GM10248 (cell line): ENCODE measurements around the gene ANTKMT.
A peak's percentile ranks its signal among the peaks of the same experiment; 100 is the strongest.

Experiments
- CTCF ChIA-PET: fragments of 300-600 bp; sonication (Branson Sonifier 250); formaldehyde crosslinking; extraction: SDS; loops from one replicate; lab custom pipeline; 2021; ENCODE audit warnings: antibody characterized with exemption; lab: Yijun Ruan, JAX
- POLR2A ChIA-PET: fragments of 350-650 bp; sonication (Branson Sonifier 250); formaldehyde crosslinking; extraction: SDS; loops from one replicate; lab custom pipeline; 2020; ENCODE audit warnings: antibody characterized with exemption; lab: Yijun Ruan, JAX
- DNase-seq: peaks from one replicate; pipeline ENCODE4 v3.0.0; 2012; ENCODE audit errors: extremely low spot score
- CTCF ChIP-seq: IDR thresholded peaks from 2 replicates; pipeline ENCODE4 v1.5.1; 2012; ENCODE audit warnings: mild to moderate bottlenecking, low read depth; ENCODE audit errors: extremely low read depth, missing control alignments, control extremely low read depth

ANTKMT gene

GRCh38 chr16:720990-721764 is at the start of gene ANTKMT:
TSS of gene ANTKMT (plus strand) at chr16:721146. CDS start at chr16:721275, 129 bp downstream.
- POLR2A ChIA-PET: interaction anchor here (0.5 to 0.6 kb wide), 2 partner anchors 70 to 151 kb away, joined by 3 to 7 read pairs; no protein-coding TSS in a partner anchor
- CTCF ChIA-PET: interaction anchor here (1.1 to 8.0 kb wide), 10 partner anchors 9 to 63 kb away, joined by 3 to 59 read pairs (median 8); partner anchors contain the start of genes CIAO3 and MSLN
- TF ChIP-seq CTCF: no peak
- DNase-seq: peak; percentile 91

- CTCF ChIA-PET: no interaction called here
- TF ChIP-seq CTCF: no peak
- no peak for DNase-seq
- POLR2A ChIA-PET: interaction anchor here (0.6 kb wide), 2 partner anchors 42 to 1106 kb away, joined by 3 to 6 read pairs; no protein-coding TSS in a partner anchor
Observed at GRCh38 chr16:671353-672131, 49.4 kb upstream of the ANTKMT start.

- CTCF ChIA-PET: no interaction called here
- no peak for TF ChIP-seq CTCF
- POLR2A ChIA-PET: interaction anchor here (0.6 kb wide), 1 partner anchor 43 kb away, joined by 6 read pairs; no protein-coding TSS in a partner anchor
- DNase-seq: no peak
Observed at GRCh38 chr16:672371-672770, 48.6 kb upstream of the ANTKMT start.

- no peak for TF ChIP-seq CTCF
- POLR2A ChIA-PET: interaction anchor here (0.7 kb wide), 1 partner anchor 31 kb away, joined by 3 read pairs; the partner anchor contains the start of gene MCRIP2
- CTCF ChIA-PET: no interaction called here
- DNase-seq: no peak
Observed at GRCh38 chr16:672851-673250, 48.1 kb upstream of the ANTKMT start.

GRCh38 chr16:673399-673991 is 47.5 kb upstream of the ANTKMT start:
- POLR2A ChIA-PET: interaction anchor here (0.7 kb wide), 1 partner anchor 32 kb away, joined by 3 read pairs; the partner anchor contains the start of gene MCRIP2

More at GRCh38 chr16:673399-673991, 47.5 kb upstream of the ANTKMT start:
- CTCF ChIA-PET: no interaction called here
- no peak for DNase-seq
- TF ChIP-seq CTCF: no peak
